H1 (cell line): ENCODE data around the gene WNK4. TPM values are rescaled to one million over a fixed set of nuclear protein-coding genes. Genes with fewer than 3 reads are reported as not detected.
A peak's percentile ranks its signal among the peaks of the same experiment; 100 is the strongest.

ENCODE experiments used
- ATF2 ChIP-seq: IDR thresholded peaks from 2 replicates; pipeline ENCODE4 v1.6.1; 2012; ENCODE audit warnings: low read length, inconsistent platforms
- HDAC2 ChIP-seq, 2 experiments: fragments of 300-600 bp in 1 of 2; sonication (generic) in 1 of 2; IDR thresholded peaks; 2 replicates each; pipeline ENCODE4 v1.6.1; 2011 to 2012; ENCODE audit warnings: low read depth in 2 of 2, low read length in 2 of 2, mild to moderate bottlenecking in 2 of 2, moderate library complexity in 2 of 2, borderline replicate concordance in 1 of 2, inconsistent platforms in 1 of 2
- SAP30 ChIP-seq: fragments of 300-600 bp; sonication (generic); IDR thresholded peaks from 2 replicates; pipeline ENCODE4 v1.7.1; 2012; ENCODE audit warnings: low read length, moderate library complexity, mild to moderate bottlenecking, inconsistent platforms; ENCODE audit not compliant: insufficient read depth, insufficient replicate concordance
- SIN3A ChIP-seq, 2 experiments: IDR thresholded peaks in 1 of 2; conservative IDR thresholded peaks in 1 of 2; 2 replicates each; pipeline ENCODE4 v1.6.1; 2011 to 2012; ENCODE audit warnings: low read length in 2 of 2, improper control_type of control experiment in 1 of 2, low read depth in 1 of 2, mild to moderate bottlenecking in 1 of 2
- SUZ12 ChIP-seq: fragments of 200-600 bp; sonication (generic); IDR thresholded peaks from 2 replicates; pipeline ENCODE4 v1.6.1; 2012; ENCODE audit warnings: mild to moderate bottlenecking, inconsistent platforms, low read length, moderate library complexity, mixed read lengths
- USF2 ChIP-seq: IDR thresholded peaks from 2 replicates; pipeline ENCODE4 v1.6.1; 2011; ENCODE audit warnings: low read length, improper control_type of control experiment
- polyA plus RNA-seq, 7 experiments: library from polyadenylated mRNA; depleted of rRNA in 3 of 7; stranded (reverse) in 5 of 7; unstranded in 2 of 7; fragments of >200 nt in 5 of 7; fragments of 200-250 nt in 2 of 7; gene quantifications; 1 replicate in 5 of 7; 2 replicates in 1 of 7; 4 replicates in 1 of 7; pipeline versions ENCODE4 v1.2.1 to v1.2.3, GENCODE V29; 2011 to 2013; ENCODE audit warnings: missing spikeins in 2 of 7, mixed read lengths in 2 of 7
- total RNA-seq: library from RNA; stranded (reverse); fragmentation: NEBNext Ultra II Directional; extraction: Animal tissue kit (Norgen Biotek cat#: 25700); gene quantifications from 2 replicates; pipeline ENCODE4 v1.2.1, GENCODE V29; 2021

The WNK4 gene
- total and polyA plus RNA-seq, 2 of the 8 experiments (the other 6 are each of a cell fraction or from before 2014, with no cell fraction given) = 0.21 to 1.7 TPM

GRCh38 chr17:42760652-42761581, 19.5 kb upstream of the WNK4 start, which contains the start of gene RAMP2 (continued):
- 0 out of 4 replicates have a peak, but pooled peaks of 1 of the 2 experiments have one; percentile 45 for TF ChIP-seq SIN3A (conservative IDR thresholded peaks at IDR 0.05 in 1 of 2, IDR thresholded peaks at IDR 0.05 in 1 of 2; ENCODE audit: low read depth in 1 of 2, low read length in 2 of 2)
- 0 out of 2 replicates have a peak, but pooled peaks have one; percentile 13 for TF ChIP-seq SUZ12
- TF ChIP-seq USF2 = 0 out of 2 replicates have a peak, but pooled peaks have one; percentile 27
- TF ChIP-seq HDAC2 (IDR thresholded peaks at IDR 0.05; ENCODE audit: borderline replicate concordance in 1 of 2, low read depth in 2 of 2, low read length in 2 of 2) = peak in 1 of 2 experiments; percentile 50; a peak in 2 of 4 replicates
- no peak for TF ChIP-seq ATF2
- no peak for TF ChIP-seq SAP30
